ENCODE measurements around the gene PTRH1. TPM values are rescaled to one million over a fixed set of nuclear protein-coding genes. Genes with fewer than 3 reads are reported as not detected.

Gene PTRH1
- total RNA-seq, 1 experiment from 2014 or later = 21.8 TPM

DNA sequence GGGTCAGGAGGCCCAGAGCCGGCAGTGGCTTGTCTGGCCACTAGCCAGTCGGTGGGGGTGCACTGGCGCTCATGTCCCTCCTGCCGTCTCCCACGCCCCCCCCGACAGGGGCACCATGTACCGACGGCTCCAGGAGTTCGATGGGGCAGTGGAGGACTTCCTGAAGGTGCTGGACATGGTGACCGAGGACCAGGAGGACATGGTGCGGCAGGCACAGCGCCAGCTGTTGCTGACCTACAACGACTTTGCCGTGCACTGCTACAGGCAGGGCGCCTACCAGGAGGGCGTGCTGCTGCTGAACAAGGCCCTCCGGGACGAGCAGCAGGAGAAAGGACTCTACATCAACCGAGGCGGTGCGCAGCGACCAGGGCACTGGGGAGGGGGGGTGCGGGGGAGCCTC, 8.5 kb upstream of the PTRH1 start:
- intact Hi-C loops (cut with micrococcal nuclease) = loop anchor here (5.0 kb wide), 2 partner anchors 112 to 202 kb away; partner anchors contain the start of gene STXBP1
- no peak for TF ChIP-seq TCF7L2 (IDR thresholded peaks at IDR 0.05; ENCODE audit: borderline replicate concordance, extremely low read depth, insufficient read depth, insufficient read length)
- no peaks in the 10 kb centered on the region for H3K27me3 ChIP-seq (ENCODE audit: insufficient read depth, low read length)
- H3K36me3 ChIP-seq (ENCODE audit: control insufficient read depth in 1 of 2, insufficient read depth in 2 of 2, low read length in 2 of 2) = no peaks in the 10 kb centered on the region
- ChIA-PET RAD21 (ENCODE audit: low non-redundant PET in 1 of 2, low total read pairs in 2 of 2, uncharacterized antibody in 2 of 2, unreplicated experiment in 2 of 2) (no interaction called here), POLR2A (interaction anchor here (1.1 kb wide), 1 partner anchor 11 kb away, joined by 3 read pairs; the partner anchor contains the start of gene TOR2A), CTCF (interaction anchor here (2.7 kb wide), 1 partner anchor 11 kb away, joined by 17 read pairs; the partner anchor contains the start of gene TOR2A)
- peaks cover 54 to 62% of the 10 kb centered on the region in 2 experiments for H3K4me1 ChIP-seq (ENCODE audit: control insufficient read depth in 1 of 2, insufficient read depth in 2 of 2, low read length in 2 of 2)
- no peaks in the 10 kb centered on the region for H3K9me2 ChIP-seq (ENCODE audit: insufficient read depth)
- H3K4me3 ChIP-seq (replicated peaks in 1 of 2; ENCODE audit: low read depth in 1 of 2, low read length in 2 of 2) = no peak overlapping the region
- no TSS peak for BruUV-seq (replicated peaks)
- DNase-seq (ENCODE audit: low read depth, low spot score) = no peak
- peak overlapping the region; percentile 50; the same call in 1 of the 2 replicates for H3K27ac ChIP-seq (ENCODE audit: low read depth, low read length)
- peak overlapping the region; percentile 57 for H3K4me2 ChIP-seq (ENCODE audit: low read length)
- H4K20me1 ChIP-seq (ENCODE audit: insufficient read depth) = no peaks in the 10 kb centered on the region
- H3K9ac ChIP-seq (ENCODE audit: low read length) = no peak overlapping the region
- no peaks in the 10 kb centered on the region for H3K9me3 ChIP-seq (ENCODE audit: control insufficient read depth in 1 of 2, insufficient read depth in 1 of 2, low read depth in 1 of 2, low read length in 2 of 2)
- H2AFZ ChIP-seq (ENCODE audit: low read depth, low read length, poor library complexity, severe bottlenecking) = no peak overlapping the region
- no peak for ATAC-seq
- no peaks in the 10 kb centered on the region for H3K79me2 ChIP-seq (ENCODE audit: insufficient read depth, low read length)

DNA sequence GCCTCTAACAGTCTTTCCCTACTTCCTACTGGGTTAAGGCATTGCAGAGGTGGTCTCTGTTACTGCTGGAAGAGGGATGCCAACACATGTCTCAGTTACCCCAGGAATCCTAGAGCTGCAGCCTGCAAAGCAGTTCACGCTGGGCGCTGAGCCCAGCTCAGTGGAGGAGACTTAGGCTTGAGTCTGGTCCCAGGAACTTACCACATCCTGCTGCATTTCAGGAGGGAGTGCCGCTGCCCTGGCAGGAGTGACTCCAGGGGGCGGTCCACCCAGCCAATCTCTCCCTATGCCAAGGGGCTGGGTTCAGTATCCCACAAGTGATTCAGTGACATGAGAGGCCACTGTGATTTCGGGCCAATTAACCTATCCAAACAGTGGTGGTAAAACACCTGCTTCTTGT, 8.0 kb upstream of the PTRH1 start:
- intact Hi-C loops (cut with micrococcal nuclease) = loop anchor here (5.0 kb wide), 2 partner anchors 111 to 201 kb away; partner anchors contain the start of gene STXBP1
- Histone ChIP-seq H3K9me3 (ENCODE audit: control insufficient read depth in 1 of 2, insufficient read depth in 1 of 2, low read depth in 1 of 2, low read length in 2 of 2) (no peaks in the 10 kb centered on the region), H3K79me2 (ENCODE audit: insufficient read depth, low read length) (no peaks in the 10 kb centered on the region), H3K4me1 (ENCODE audit: control insufficient read depth in 1 of 2, insufficient read depth in 2 of 2, low read length in 2 of 2) (peaks cover 54 to 62% of the 10 kb centered on the region in 2 experiments), H2AFZ (ENCODE audit: low read depth, low read length, poor library complexity, severe bottlenecking) (no peak overlapping the region), H3K27ac (ENCODE audit: low read depth, low read length) (peak overlapping the region; percentile 50; the same call in 1 of the 2 replicates), H3K4me2 (ENCODE audit: low read length) (peak overlapping the region; percentile 10; the same call in 1 of the 2 replicates), H4K20me1 (ENCODE audit: insufficient read depth) (no peaks in the 10 kb centered on the region), H3K9me2 (ENCODE audit: insufficient read depth) (no peaks in the 10 kb centered on the region), H3K36me3 (ENCODE audit: control insufficient read depth in 1 of 2, insufficient read depth in 2 of 2, low read length in 2 of 2) (no peaks in the 10 kb centered on the region), H3K27me3 (ENCODE audit: insufficient read depth, low read length) (no peaks in the 10 kb centered on the region), H3K9ac (ENCODE audit: low read length) (no peak overlapping the region), H3K4me3 (replicated peaks in 1 of 2; ENCODE audit: low read depth in 1 of 2, low read length in 2 of 2) (no peak overlapping the region)
- ChIA-PET RAD21 (ENCODE audit: low non-redundant PET in 1 of 2, low total read pairs in 2 of 2, uncharacterized antibody in 2 of 2, unreplicated experiment in 2 of 2) (no interaction called here), CTCF (interaction anchor here (2.7 kb wide), 1 partner anchor 11 kb away, joined by 17 read pairs; the partner anchor contains the start of gene TOR2A), POLR2A (interaction anchor here (1.1 kb wide), 1 partner anchor 11 kb away, joined by 3 read pairs; the partner anchor contains the start of gene TOR2A)
- DNase-seq (ENCODE audit: low read depth, low spot score) (no peak), ATAC-seq (no peak)
- TF ChIP-seq TCF7L2 (IDR thresholded peaks at IDR 0.05; ENCODE audit: borderline replicate concordance, extremely low read depth, insufficient read depth, insufficient read length) (no peak), EZH2 (IDR thresholded peaks at IDR 0.05) (no peak)
- no TSS peak for BruUV-seq (replicated peaks)
